ENCODE data around the gene FGD5.

FGD5 gene

GRCh38 chr3:14818804-14819500 is at the start of gene FGD5:
TSS of gene FGD5 (plus strand) at chr3:14818962. CDS start at chr3:14819072, 110 bp downstream.
- H3K4me3 ChIP-seq (ENCODE audit: low read length): no peak within 1 kb of the TSS
- no peak for TF ChIP-seq ZNF274 (IDR thresholded peaks at IDR 0.05; ENCODE audit: low read depth, low read length)

GRCh38 chr3:14769544-14770325 is 49.0 kb upstream of the FGD5 start:
- no peak for TF ChIP-seq ZNF274 (IDR thresholded peaks at IDR 0.05; ENCODE audit: low read depth, low read length)

GRCh38 chr3:14770591-14770990 is 48.2 kb upstream of the FGD5 start:
- TF ChIP-seq ZNF274 (IDR thresholded peaks at IDR 0.05; ENCODE audit: low read depth, low read length): no peak
- no peak overlapping the region for H3K4me3 ChIP-seq (ENCODE audit: low read length)

More at GRCh38 chr3:14769544-14770325, 49.0 kb upstream of the FGD5 start:
- no peak overlapping the region for H3K4me3 ChIP-seq (ENCODE audit: low read length)

- no peak for TF ChIP-seq ZNF274 (IDR thresholded peaks at IDR 0.05; ENCODE audit: low read depth, low read length)
- H3K4me3 ChIP-seq (ENCODE audit: low read length): no peak overlapping the region
These were observed 46.9 kb upstream of the FGD5 start for GRCh38 chr3:14771593-14772497.

GRCh38 chr3:14772533-14773138 is 46.1 kb upstream of the FGD5 start:
- H3K4me3 ChIP-seq (ENCODE audit: low read length): no peak overlapping the region
- TF ChIP-seq ZNF274 (IDR thresholded peaks at IDR 0.05; ENCODE audit: low read depth, low read length): no peak

- no peak for TF ChIP-seq ZNF274 (IDR thresholded peaks at IDR 0.05; ENCODE audit: low read depth, low read length)
- no peak overlapping the region for H3K4me3 ChIP-seq (ENCODE audit: low read length)
These were observed 45.5 kb upstream of the FGD5 start for GRCh38 chr3:14773281-14773680.

- H3K4me3 ChIP-seq (ENCODE audit: low read length): no peak overlapping the region
- TF ChIP-seq ZNF274 (IDR thresholded peaks at IDR 0.05; ENCODE audit: low read depth, low read length): no peak
These were observed 45.1 kb upstream of the FGD5 start for GRCh38 chr3:14773691-14774128.

- H3K4me3 ChIP-seq (ENCODE audit: low read length): no peak overlapping the region
- TF ChIP-seq ZNF274 (IDR thresholded peaks at IDR 0.05; ENCODE audit: low read depth, low read length): no peak
These were observed 44.3 kb upstream of the FGD5 start for GRCh38 chr3:14774431-14774830.

- H3K4me3 ChIP-seq (ENCODE audit: low read length): no peak overlapping the region
- TF ChIP-seq ZNF274 (IDR thresholded peaks at IDR 0.05; ENCODE audit: low read depth, low read length): no peak
These were observed 43.8 kb upstream of the FGD5 start for GRCh38 chr3:14775011-14775410.

- no peak overlapping the region for H3K4me3 ChIP-seq (ENCODE audit: low read length)
- no peak for TF ChIP-seq ZNF274 (IDR thresholded peaks at IDR 0.05; ENCODE audit: low read depth, low read length)
These were observed 43.2 kb upstream of the FGD5 start for GRCh38 chr3:14775563-14775962.

GRCh38 chr3:14779069-14779685 is 39.6 kb upstream of the FGD5 start:
- no peak overlapping the region for H3K4me3 ChIP-seq (ENCODE audit: low read length)
- no peak for TF ChIP-seq ZNF274 (IDR thresholded peaks at IDR 0.05; ENCODE audit: low read depth, low read length)

- no peak overlapping the region for H3K4me3 ChIP-seq (ENCODE audit: low read length)
- no peak for TF ChIP-seq ZNF274 (IDR thresholded peaks at IDR 0.05; ENCODE audit: low read depth, low read length)
These were observed 37.7 kb upstream of the FGD5 start for GRCh38 chr3:14780927-14781507.

- TF ChIP-seq ZNF274 (IDR thresholded peaks at IDR 0.05; ENCODE audit: low read depth, low read length): no peak
- H3K4me3 ChIP-seq (ENCODE audit: low read length): no peak overlapping the region
These were observed 35.2 kb upstream of the FGD5 start for GRCh38 chr3:14783480-14784086.

All from GM08714 (cell line).